Activated CD4-positive, alpha-beta T cell treated with anti-CD3 and anti-CD28 coated beads for 24 hours (primary cell): ENCODE data around the gene NSF.
"Not testable (repeated sequence)": the region's sequence is repeated elsewhere in the genome, so short reads cannot be mapped to it uniquely, and the experiment has no call there.

Experiments
- DNase-seq, 2 donors: peaks; one replicate each; pipeline ENCODE4 v3.0.0-alpha.2; 2020; ENCODE audit warnings: low read depth in 2 of 2

NSF gene

GRCh38 chr17:46628753-46629436 is 38.4 kb downstream of the NSF start:
- not testable (repeated sequence) for DNase-seq

- not testable (repeated sequence) for DNase-seq
Observed at GRCh38 chr17:46632146-46632545, 41.7 kb downstream of the NSF start.

- DNase-seq = not testable (repeated sequence)
Observed at GRCh38 chr17:46634844-46635243, 44.4 kb downstream of the NSF start.

GRCh38 chr17:46641861-46642656 is 51.6 kb downstream of the NSF start:
- not testable (repeated sequence) for DNase-seq

GRCh38 chr17:46647251-46647650 is 56.8 kb downstream of the NSF start:
- DNase-seq = not testable (repeated sequence)

GRCh38 chr17:46647688-46648278 is 57.3 kb downstream of the NSF start:
- not testable (repeated sequence) for DNase-seq

- not testable (repeated sequence) for DNase-seq
Observed at GRCh38 chr17:46649246-46649645, 58.8 kb downstream of the NSF start.

GRCh38 chr17:46652024-46652643 is 61.7 kb downstream of the NSF start:
- not testable (repeated sequence) for DNase-seq

GRCh38 chr17:46658235-46658634 is 67.8 kb downstream of the NSF start:
- not testable (repeated sequence) for DNase-seq

- DNase-seq = not testable (repeated sequence)
Observed at GRCh38 chr17:46659702-46660101, 69.2 kb downstream of the NSF start.

GRCh38 chr17:46663123-46663522 is 72.7 kb downstream of the NSF start:
- DNase-seq = not testable (repeated sequence)

- DNase-seq = not testable (repeated sequence)
Observed at GRCh38 chr17:46663552-46663951, 73.1 kb downstream of the NSF start.

GRCh38 chr17:46665969-46666368 is 75.5 kb downstream of the NSF start:
- not testable (repeated sequence) for DNase-seq

GRCh38 chr17:46670789-46671188 is 80.3 kb downstream of the NSF start:
- DNase-seq = not testable (repeated sequence)

GRCh38 chr17:46672777-46673176 is 82.3 kb downstream of the NSF start:
- DNase-seq = not testable (repeated sequence)

- DNase-seq = not testable (repeated sequence)
Observed at GRCh38 chr17:46677819-46678218, 87.3 kb downstream of the NSF start.

- not testable (repeated sequence) for DNase-seq
Observed at GRCh38 chr17:46683653-46684052, 93.2 kb downstream of the NSF start.

GRCh38 chr17:46685284-46685683 is 94.8 kb downstream of the NSF start:
- DNase-seq = not testable (repeated sequence)

- not testable (repeated sequence) for DNase-seq
Observed at GRCh38 chr17:46692196-46692595, 101.7 kb downstream of the NSF start.

- not testable (repeated sequence) for DNase-seq
Observed at GRCh38 chr17:46693283-46693682, 102.8 kb downstream of the NSF start.

- DNase-seq = not testable (repeated sequence)
Observed at GRCh38 chr17:46696522-46696921, 106.1 kb downstream of the NSF start.

GRCh38 chr17:46699014-46699413 is 108.5 kb downstream of the NSF start:
- DNase-seq = not testable (repeated sequence)
